ENCODE results near the gene TMEM185A.
"Not testable (repeated sequence)": the region's sequence is repeated elsewhere in the genome, so short reads cannot be mapped to it uniquely, and the experiment has no call there.

The TMEM185A gene

GRCh38 chrX:149631234-149632165 is at the start of gene TMEM185A:
TMEM185A (minus strand) TSS chrX:149631792; CDS start chrX:149631580, 212 bp downstream.
- peak; percentile 62 to 80 (median 65) for DNase-seq

- no peak for DNase-seq
Observed at GRCh38 chrX:149681182-149681581, 49.6 kb upstream of the TMEM185A start.

- DNase-seq, result not testable (repeated sequence)
Observed at GRCh38 chrX:149679164-149679678, 47.6 kb upstream of the TMEM185A start.

- not testable (repeated sequence) for DNase-seq
Observed at GRCh38 chrX:149675554-149675953, 44.0 kb upstream of the TMEM185A start.

GRCh38 chrX:149675088-149675487 is 43.5 kb upstream of the TMEM185A start:
- DNase-seq, result not testable (repeated sequence)

- not testable (repeated sequence) for DNase-seq
Observed at GRCh38 chrX:149660613-149661012, 29.0 kb upstream of the TMEM185A start.

GRCh38 chrX:149656260-149656884 is 24.8 kb upstream of the TMEM185A start:
- DNase-seq, result not testable (repeated sequence)

GRCh38 chrX:149652232-149652981 is 20.8 kb upstream of the TMEM185A start:
- DNase-seq, result no peak

GRCh38 chrX:149650162-149650561 is 18.6 kb upstream of the TMEM185A start:
- no peak for DNase-seq

GRCh38 chrX:149648932-149649331 is 17.3 kb upstream of the TMEM185A start:
- DNase-seq, result no peak

- no peak for DNase-seq
Observed at GRCh38 chrX:149647505-149647904, 15.9 kb upstream of the TMEM185A start.

- DNase-seq, result no peak
Observed at GRCh38 chrX:149643496-149643895, 11.9 kb upstream of the TMEM185A start.

GRCh38 chrX:149641835-149642234 is 10.2 kb upstream of the TMEM185A start:
- DNase-seq, result no peak

- DNase-seq, result peak; percentile 28 to 33 (median 29)
Observed at GRCh38 chrX:149641432-149641831, 9.8 kb upstream of the TMEM185A start.

GRCh38 chrX:149639568-149639967 is 8.0 kb upstream of the TMEM185A start:
- no peak for DNase-seq

GRCh38 chrX:149638860-149639259 is 7.3 kb upstream of the TMEM185A start:
- no peak for DNase-seq

GRCh38 chrX:149633511-149633910 is 1.9 kb upstream of the TMEM185A start:
- no peak for DNase-seq

- peak; percentile 24 to 46 (median 32) for DNase-seq
Observed at GRCh38 chrX:149630681-149631233, 835 bp downstream of the TMEM185A start.

GRCh38 chrX:149629730-149630387 is 1.7 kb downstream of the TMEM185A start:
- no peak for DNase-seq

GRCh38 chrX:149628768-149629167 is 2.8 kb downstream of the TMEM185A start:
- DNase-seq, result no peak

- DNase-seq, result no peak
Observed at GRCh38 chrX:149628280-149628679, 3.3 kb downstream of the TMEM185A start.

- DNase-seq, result not testable (repeated sequence)
Observed at GRCh38 chrX:149626829-149627228, 4.8 kb downstream of the TMEM185A start.
